Measurements from ENCODE around the gene FOXD4L3.
"Not testable (repeated sequence)": the region's sequence is repeated elsewhere in the genome, so short reads cannot be mapped to it uniquely, and the experiment has no call there.

FOXD4L3 gene

DNA sequence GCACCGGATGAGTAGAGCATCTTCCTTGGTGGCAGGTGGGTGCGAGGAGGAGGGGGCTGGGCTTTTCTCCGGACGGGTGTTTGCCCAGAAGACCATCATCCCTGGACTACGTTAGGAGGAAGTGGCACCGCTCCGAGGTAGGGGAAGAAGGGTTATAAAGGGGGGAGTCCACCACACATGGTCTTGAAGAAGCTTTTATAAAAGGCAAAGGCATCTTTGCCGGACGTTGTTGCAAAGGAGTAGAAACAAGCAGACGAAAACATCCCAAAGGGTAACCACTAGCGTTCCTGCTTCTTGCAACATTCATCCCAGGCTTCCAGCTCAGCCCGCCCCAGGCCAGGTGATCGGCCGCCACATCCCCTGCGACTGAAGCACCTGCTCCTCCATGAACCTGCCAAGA lies at the start of gene FOXD4L3:
Gene FOXD4L3 (plus strand): TSS at position 301 of the 400 bp plus-strand sequence. CDS start 85 bp downstream, at position 386.
- DNase-seq: not testable (repeated sequence)

DNA sequence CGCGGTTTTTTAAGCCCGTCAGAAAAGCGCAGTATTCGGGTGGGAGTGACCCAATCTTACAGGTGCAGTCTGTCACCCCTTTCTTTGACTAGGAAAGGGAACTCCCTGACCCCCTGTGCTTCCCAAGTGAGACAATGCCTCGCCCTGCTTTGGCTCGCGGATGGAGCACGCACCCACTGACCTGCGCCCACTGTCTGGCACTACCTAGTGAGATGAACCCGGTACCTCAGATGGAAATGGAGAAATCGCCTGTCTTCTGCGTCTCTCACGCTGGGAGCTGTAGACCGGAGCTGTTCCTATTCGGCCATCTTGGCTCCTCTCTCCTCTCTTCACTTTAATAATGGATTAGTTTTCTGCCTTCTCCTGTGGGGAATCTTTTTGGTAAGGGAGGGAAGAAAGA lies 21.6 kb upstream of the FOXD4L3 start:
- DNase-seq: not testable (repeated sequence)

DNA sequence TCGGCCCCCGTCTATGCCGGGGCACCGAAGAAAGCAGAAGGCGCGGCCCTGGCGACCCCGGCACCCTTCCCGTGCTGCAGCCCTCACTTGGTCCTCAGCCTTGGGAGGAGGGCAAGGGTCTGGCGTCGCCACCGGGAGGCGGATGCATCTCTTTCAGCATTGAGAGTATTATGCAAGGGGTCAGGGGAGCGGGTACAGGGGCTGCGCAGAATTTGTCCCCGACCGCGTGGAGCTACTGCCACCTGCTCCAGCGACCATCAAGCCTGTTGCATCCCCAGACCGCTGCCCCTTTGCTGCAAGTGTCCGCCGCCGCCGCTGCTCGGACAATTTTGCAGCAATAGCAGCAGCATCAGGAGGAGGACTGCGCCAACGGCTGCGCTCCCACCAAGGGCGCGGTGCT lies 1.1 kb downstream of the FOXD4L3 start:
- not testable (repeated sequence) for DNase-seq

DNA sequence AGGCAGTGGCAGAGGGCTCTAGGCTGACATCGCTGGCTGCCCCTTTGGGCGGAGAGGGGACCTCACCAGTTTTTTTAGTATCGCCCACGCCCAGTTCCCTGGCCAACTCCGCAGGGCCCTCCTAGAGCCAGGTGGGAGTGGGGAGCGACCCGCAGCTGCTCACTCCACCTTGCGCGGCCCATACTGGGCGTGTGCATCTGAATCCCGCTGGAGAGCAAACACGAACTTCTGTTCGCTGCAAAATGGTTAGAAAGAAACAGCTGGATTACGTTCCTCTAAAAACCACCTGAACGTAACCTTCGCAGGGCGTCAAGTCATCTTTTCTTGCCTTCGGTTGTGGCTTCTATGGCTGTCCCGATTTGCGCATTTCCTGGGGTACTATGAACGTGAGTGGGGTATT lies 1.5 kb downstream of the FOXD4L3 start:
- not testable (repeated sequence) for DNase-seq

DNA sequence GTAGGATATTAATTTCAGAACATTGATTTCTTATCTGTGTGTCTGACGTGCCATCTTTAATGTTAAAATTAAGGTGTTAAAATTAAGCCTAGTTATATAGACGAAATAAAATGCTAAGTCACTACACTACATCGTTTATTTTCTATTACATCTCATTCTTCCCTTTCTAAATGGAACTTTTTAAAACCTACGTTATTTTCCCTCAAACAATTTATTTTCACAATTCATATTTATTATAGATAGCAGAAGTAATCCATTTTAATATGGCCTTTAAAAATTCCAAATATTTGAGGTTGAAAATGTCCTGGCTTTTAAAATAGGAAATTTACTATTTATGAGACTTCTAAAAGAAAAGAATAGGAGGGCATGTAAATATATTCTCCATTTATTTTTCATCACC lies 2.1 kb downstream of the FOXD4L3 start:
- not testable (repeated sequence) for DNase-seq

DNA sequence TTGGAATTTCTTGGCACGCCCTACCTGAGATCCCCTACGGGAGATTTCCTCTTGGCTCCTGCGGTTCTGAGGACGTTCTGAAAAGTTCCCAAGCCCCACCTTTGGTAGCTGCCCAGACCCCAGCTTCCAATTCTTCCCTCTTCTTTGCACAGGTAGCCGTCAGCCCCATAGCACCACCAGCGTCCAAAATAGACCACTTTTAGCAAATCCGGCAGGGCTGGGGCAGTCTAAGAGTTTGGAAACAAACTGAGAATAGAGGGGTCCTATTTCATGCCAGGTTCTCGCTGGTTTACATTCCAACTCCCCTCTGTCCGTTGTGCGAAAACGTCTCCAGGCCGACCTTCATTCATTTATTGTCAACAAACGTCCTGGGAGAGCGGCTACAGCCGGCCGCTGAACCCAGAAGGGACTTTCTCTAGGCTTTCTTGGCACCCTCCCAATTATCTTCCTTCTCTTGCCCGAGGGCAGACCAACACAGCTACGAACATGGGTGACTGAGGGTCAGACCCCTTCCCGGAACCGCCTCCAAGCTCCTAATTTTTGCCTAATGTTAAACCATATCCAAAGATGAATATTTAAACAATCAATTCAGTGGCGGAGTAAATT lies 3.1 kb downstream of the FOXD4L3 start:
- DNase-seq: not testable (repeated sequence)

DNA sequence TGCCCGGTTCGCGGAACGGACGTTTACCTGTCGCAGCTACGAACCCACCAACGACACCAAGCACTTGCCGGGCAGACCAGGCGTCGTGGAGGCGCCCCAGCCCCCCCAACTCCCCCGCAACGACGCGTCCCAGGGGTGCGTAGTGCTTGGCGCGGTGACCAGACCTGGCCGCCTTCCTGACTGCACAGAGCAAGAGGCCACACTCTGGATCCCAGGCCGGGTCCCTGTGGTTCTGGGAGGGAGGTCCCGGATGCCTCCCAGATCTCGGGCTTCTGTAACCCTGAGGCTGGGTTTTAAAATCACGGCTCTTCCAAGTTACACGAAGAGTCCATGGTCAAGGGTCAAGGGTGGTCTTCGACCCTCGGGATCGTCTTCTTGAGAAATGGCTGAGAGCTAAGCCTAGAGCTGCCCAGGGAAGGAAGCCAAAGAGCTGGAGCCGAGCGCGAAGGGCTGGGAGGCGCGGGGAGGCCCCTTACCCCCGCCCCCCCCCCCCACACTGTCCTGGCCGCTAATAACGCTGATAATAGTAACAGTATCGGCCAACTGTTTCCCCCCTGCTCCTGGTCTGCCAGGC lies 3.8 kb downstream of the FOXD4L3 start:
- DNase-seq: not testable (repeated sequence)

DNA sequence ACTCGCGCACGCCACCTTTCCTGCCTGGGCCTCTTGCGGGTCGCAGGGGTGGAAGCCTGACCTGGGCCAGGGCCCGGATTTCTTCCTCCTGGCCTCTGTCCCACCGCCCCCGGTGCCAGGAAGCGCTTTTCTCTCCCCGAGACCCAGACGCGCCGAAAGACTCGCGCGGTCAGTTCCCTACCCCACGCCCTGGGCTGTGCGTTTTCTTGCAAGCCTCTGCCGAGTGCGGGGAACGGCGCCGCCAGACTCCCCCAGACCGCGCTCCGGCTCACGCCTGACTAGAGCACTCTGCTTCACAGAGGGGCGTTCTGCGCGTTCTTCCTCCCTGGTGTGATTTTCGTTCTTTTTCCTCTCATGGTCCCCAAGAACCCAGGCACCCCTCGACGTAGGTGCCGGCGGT lies 4.5 kb downstream of the FOXD4L3 start:
- DNase-seq: not testable (repeated sequence)

DNA sequence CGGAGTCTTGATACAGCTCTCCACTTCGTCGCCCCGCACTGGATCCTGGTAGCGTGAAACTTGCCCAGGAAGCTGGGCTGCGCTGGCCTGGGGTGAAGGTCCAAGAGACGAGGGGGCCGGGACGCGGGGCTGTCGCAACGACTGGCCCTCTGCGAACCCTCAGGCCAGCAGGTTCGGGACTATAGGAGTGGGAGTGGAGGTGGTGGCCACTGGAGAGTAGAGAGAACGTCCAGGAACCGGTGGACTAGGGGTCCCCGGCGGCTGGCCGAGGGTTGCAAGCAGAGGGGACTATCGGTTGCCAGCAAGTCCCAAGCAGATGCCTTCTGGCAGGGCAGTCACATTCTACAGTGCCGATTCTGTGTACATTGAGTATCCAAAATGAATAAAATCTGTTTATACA lies 5.0 kb downstream of the FOXD4L3 start:
- not testable (repeated sequence) for DNase-seq

DNA sequence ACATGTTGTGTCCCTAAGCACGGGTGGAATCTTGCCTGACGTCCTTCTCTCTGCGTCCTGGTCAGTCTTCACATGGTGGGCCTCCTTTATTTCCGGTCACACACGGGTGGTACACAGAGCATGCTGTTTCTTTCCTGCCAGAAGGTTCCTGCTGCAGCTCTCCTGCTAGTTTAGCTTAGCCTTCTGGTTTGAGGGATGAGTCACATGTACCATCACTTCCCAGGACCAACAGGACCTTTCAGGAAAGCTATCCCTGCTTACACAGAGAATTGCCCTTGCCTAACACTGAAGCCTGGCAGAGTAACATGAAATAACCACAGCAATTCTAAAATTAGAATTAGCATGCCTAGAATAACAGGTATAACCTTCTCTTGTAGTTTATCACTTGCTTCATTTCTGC lies 8.5 kb downstream of the FOXD4L3 start:
- not testable (repeated sequence) for DNase-seq

DNA sequence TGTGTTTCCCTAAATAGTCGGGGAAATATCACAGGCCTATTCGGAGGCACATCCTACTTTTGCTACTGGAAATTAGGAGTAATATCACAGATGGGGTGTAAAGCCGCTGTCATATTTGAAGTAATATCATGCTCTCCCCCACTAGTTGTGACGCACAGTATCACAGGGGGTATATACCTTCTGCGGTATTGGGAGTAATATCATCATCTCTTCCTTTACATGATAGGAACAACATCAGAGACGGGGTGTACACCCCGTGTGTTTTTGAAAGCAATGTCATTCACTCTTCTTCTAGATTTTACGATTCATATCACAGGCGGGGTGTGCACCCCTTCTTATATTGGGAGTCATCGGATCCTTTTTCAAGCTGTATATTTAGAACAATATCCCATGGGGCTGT lies 15.5 kb downstream of the FOXD4L3 start:
- DNase-seq: not testable (repeated sequence)

DNA sequence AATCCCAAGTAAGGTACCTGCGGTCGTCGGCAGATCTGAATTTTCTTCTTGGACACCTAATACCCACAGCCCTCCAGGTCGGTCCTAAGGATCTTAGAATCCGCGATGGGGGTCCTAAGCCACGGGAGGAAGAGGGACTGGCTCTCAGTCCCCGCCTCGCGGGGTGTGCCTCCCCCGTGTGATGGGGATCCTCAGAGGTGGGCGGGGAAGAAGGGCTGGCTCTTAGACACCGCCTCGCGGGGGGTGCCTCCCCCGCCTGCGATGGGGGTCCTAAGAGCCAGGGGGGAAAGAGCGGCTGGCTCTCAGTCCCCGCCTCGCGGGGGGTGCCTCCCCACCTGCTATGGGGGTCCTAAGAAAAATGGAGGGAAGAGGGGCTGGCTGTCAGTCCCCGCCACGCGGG lies 21.1 kb downstream of the FOXD4L3 start:
- not testable (repeated sequence) for DNase-seq

DNA sequence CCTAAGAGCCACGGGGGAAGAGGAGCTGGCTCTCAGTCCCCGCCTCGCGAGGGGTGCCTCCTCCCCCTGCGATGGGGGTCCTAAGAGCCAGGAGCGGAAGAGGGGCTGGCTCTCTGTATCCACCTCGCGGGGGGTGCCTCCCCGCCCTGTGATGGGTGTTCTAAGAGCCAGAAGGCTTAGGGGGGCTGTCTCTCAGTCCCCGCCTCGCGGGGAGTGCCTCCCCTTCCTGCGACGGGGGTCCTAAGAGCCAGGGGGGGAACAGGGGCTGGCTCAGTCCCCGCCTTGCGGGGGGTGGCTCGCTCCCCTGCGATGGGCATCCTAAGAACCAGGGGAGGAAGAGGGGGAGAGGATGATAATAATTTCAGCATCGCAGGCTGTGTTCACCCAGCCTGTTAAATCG lies 21.9 kb downstream of the FOXD4L3 start:
- DNase-seq: not testable (repeated sequence)

DNA sequence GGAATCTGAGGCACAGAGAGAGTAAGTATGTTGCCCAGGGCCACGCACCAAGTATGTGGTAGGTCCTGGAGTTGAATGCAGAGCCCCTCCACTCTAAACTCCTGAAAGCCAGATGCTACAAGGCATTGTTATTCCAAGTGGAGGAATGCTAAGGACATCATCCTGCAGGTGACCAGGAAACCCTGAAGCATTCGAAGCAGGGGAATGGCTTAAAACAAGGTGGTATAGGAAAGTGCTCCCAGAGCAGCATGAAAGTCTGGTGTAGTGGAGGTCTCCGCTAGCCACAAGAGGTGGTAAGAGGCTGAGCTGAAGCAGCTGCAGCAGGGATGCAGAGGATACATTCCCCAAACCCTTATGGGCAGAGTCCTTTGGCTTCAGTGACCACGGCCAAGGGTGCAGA lies 26.4 kb downstream of the FOXD4L3 start:
- not testable (repeated sequence) for DNase-seq

DNA sequence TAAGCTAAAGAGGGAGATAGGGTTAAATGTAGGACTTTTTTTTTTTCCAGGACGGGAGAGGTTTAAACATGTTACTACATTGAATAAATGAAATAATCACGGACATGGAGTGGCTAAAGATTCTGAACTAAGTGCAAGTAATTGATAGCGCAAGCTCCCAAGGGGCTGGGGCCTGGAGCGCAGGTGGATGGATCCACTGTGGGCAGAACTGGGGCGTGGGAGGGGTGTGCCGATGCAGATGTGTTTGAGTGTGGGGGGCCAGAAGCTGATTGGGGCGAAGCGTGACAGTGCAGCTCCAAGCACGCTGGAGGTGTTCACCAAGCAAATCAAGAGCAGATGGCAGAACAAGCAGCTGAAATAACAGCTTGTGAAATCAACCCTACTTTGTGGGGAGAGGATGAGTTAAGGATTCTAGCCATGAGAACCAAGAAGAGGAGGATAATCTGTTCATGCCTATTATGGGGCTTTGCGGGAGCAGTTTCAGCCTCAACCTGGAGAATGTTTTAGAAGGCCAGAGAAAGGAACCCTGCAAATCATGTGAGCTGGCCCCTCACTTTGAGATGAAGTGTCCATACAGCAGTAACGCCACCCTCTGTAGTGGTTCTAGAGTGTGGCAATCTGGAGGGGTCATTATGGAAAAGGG lies 28.0 kb downstream of the FOXD4L3 start:
- not testable (repeated sequence) for DNase-seq

DNA sequence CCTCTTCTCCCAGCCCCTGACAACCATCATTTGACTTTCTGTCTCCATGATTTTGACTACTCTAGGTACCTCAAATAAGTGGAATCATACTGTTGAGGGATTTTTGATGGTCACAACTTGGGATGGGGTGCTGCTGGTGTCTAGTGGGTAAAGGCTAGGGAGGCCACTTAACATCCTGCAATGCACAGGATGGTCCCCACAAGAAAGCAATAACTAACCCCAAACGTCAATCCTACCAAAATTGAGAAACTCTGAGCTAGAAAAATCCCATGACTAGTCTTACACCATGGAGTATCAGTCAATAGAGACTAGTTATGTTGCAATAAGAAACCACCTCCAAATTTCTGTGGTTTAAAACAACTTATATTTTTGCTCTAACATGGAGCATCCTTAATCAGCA lies 29.5 kb downstream of the FOXD4L3 start:
- not testable (repeated sequence) for DNase-seq

DNA sequence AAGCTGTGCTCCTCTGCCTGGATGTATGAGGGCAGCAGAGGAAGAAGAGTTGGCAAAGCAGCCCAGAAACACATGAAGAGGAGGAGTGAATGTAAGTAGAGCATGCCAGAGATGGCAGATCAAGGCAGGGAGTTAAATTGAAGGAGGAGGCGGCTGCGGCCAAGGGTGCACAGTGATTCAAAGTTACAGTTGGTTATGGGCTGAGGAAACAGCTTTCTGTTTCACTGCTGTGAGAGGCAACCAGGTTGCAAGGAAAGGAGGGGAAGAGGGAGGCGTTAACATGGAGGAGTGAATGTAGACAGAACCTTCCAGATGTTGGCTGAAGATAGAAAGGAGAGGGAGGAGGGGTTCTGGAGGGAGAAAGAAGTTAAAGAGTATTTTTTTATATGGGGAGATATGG lies 33.3 kb downstream of the FOXD4L3 start:
- not testable (repeated sequence) for DNase-seq

DNA sequence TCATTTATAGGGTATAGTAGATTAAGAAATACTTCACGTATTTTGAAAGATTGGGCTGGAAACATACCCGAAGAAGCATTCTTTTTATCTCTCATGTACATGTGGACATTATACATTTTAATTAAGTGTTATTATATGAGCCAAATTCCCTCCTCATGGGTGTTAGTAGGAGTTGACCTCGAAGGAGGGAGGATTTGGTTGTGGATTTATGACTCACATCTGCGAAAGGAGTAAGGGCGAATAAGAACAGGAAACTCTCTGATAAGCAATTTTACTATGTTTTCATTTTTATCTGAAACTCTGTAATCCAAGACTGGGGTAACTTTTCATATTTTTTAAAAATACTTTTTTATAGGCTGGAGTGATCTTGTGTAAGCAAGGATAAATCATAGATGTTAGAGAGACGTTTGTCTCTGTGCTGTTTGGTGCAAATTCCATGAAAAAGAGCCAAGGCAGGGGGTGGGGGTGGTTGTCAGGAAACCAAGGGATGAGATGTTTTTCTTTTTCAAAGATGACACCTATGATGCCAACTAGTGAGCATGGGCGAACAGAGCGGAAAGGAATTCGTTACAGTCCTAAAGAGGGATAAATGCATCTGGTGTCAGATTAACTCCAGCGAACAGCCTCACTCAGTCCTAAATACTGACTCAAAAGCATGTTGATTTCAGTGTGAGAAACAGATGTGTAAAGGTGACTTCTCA lies 34.1 kb downstream of the FOXD4L3 start:
- DNase-seq: not testable (repeated sequence)

DNA sequence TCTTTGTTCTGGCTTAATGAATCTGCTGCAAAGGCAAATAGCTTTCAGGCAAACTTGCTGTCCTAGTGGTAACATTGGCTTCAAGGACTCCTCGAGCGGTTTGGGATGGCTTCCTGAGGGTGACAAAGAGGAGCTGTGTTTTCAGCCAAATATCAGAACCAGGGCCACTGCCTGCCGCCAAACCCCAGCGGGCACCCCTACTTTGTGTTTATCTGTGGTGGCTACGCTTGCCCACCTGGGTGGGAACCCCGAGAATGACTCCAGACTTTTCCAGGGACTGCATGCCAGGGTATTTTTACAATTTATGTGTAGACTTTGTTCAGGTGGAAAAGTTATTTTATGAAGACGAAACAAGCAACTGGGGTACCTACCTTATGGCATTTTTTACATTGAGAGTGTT lies 35.3 kb downstream of the FOXD4L3 start:
- DNase-seq: not testable (repeated sequence)

DNA sequence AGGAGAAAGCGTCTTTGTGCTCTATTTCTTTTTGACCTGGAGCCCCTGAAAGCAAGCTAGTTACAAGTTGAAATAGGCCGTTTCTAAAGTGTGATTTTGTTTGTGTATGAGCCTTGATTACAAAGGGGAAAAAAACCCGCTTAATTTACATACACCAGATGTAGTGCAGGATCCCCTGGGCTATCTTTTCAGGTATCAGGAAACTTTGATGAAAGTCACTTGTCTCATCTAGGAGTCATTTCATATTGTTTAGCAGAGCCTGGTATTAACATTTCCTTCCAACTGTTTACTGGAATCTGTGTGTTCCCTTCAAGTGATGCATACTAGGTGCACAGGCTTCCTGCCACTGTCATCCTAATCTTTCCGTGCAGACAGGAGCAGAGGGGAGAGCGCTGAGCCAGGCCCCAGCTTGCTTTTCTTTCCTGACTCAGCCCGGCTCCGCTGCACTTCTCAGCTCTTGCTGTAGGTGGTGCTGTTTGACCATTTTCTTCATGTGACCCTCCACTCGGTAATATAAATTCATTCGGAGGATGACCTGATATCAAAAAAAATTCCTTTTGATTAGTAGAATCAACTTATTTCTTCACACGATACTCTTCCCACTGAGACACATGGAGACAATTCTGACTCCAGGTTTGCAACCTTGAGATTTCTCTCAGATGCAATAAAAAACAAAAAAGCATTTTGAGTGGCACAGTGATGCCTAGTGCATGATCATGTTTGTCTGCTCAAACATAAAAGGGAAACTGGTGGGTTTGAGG lies 39.8 kb downstream of the FOXD4L3 start:
- not testable (repeated sequence) for DNase-seq

DNA sequence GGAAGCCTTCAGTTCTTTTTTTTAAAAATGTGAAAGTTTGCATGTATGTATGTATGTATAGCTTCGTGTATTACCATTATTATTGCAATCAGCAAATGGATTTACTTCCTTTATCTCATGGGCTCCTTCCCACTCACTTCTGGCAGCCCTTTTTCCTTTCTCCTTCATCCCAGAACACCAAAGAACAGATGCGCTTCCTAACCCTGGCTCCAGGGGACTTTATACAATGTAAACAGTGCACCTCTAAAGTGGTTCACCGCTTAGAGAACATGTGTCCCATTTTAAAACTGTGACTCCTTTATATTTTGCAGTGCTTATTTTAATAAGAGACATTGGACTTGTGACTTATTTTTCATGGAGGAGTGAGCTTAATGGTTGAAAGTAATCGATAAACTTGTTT lies 40.6 kb downstream of the FOXD4L3 start:
- DNase-seq: not testable (repeated sequence)

DNA sequence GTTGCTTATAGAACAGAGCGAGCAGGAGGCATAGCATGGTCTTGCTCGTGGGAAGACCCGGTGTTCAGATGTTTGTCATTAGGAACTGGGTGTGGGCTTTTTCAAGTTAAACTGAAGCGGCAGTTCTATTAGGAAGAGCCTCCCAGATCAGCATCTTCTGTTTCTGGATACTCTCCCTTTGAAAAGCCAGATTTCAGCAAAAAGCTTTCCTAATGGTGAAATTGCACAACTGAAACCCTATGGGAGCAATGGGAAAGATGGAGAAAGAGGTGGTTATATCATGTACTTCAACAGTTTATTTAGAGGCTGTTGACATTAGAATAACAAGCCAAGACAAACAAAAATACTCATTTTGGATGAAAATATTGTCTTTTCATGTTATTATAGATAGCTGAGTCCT lies 41.3 kb downstream of the FOXD4L3 start:
- DNase-seq: not testable (repeated sequence)

Data from C1 segment of cervical spinal cord (tissue), 14 donors.